ENCODE results near the gene TXNRD2.
"Not testable (repeated sequence)": the region's sequence is repeated elsewhere in the genome, so short reads cannot be mapped to it uniquely, and the experiment has no call there.

Gene TXNRD2

GRCh38 chr22:19918332-19919106 lies 23.1 kb downstream of the TXNRD2 start:
- no peak for DNase-seq

DNA sequence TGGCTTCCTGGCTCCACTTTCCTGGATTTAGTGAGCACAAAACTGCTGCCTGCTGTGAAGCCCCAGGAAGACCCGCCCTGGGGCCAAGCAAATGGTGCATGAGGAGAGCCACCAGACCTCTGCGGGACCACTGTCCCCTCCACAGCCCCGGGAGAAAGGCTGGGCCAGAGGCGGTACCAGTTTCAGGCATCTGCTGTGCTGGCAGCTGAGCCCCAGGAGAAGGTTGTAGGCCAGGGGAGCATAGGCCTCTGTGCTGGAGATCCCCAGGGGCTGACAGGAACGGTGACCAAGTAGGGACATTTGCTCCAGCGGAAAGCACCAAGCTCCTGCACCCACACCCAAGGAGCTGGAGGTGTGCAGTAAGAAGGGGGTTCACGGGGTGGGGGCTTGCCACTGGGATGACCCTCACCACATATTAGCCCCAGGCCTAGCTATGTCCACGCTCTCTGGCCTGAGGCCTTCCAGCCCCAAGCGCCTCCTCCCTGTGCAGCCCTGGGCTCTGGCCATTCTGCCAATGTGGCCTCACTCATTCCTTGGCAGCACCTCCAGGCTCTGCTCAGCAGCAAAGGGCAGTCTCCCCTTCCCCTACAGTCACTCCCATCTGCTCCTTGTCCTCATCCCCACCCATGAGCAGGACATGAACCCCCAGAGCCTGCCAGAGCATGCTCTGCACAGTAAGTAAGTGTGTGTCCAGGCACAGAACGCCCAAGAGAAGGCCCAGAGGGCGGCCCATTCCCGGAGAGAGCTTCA lies 24.1 kb downstream of the TXNRD2 start:
- DNase-seq: no peak

DNA sequence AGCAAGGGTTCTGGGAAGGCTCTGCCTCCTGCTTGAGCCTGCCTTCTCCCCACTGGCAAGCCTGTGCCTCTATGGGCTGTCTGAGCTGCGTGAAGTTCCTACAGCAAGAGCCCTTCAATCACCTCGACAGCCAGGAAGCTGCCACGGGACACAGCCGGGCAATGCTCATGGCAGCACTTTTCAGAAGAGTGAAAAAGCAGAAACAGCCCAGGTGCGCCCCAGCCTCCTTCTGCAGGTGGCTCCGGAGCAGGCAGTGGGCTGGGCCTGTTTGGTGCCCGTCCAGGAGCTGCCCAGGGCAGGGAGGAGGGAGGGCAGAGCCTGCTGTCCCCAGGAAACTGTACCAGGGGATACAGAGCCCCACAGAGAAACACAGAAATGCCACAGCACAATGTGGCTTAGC lies 24.7 kb downstream of the TXNRD2 start:
- no peak for DNase-seq

DNA sequence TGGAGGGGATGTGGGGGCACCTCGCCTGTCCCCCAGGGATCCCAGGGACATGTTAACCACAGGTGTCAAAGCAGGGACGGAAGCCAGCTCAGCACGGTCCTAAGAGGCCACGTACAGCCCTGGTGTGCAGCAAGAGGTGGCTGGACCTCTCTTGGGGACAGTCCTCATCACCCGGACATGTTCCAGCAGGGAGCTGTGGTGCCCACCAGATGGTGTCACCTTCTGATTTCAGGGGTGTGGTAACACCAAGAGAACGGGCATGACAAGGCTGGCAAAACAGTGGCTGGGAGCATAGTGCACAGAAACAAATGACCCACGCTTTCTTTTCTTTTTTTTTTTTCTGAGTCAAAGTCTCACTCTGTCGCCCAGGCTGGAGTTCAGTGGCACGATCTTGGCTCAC lies 25.6 kb downstream of the TXNRD2 start:
- no peak for DNase-seq

DNA sequence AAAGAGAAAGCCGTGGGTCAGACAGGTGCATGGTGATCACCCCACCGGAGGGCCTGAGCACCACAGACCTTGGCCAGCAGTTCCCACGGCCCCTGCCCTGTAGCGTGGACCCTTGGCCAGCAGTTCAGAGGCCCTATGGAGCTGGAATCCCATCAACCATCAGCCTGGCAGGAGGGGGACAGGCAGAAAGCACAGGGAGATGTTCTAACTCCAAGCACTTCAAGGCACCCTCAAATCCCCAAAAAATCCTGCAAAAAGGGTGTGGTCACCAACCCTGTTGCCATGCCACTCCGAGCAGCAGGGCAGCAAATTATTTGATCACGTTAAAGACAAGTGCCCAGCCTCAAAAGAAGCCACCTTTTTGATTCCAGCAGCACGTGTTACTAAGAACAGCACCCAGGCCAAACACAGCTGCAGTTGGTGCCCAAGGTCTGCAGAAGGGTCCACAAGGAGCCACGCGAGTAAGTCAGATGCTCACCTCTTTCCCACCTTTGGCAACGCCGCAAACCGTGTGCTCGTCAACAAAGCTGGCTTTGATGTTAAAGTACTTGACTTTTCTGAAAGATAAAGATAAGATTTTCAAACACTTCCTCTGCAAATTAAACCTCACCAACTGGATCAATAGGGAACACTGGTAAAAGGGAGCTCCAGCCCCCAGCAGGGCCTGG lies 26.2 kb downstream of the TXNRD2 start:
- DNase-seq: no peak

DNA sequence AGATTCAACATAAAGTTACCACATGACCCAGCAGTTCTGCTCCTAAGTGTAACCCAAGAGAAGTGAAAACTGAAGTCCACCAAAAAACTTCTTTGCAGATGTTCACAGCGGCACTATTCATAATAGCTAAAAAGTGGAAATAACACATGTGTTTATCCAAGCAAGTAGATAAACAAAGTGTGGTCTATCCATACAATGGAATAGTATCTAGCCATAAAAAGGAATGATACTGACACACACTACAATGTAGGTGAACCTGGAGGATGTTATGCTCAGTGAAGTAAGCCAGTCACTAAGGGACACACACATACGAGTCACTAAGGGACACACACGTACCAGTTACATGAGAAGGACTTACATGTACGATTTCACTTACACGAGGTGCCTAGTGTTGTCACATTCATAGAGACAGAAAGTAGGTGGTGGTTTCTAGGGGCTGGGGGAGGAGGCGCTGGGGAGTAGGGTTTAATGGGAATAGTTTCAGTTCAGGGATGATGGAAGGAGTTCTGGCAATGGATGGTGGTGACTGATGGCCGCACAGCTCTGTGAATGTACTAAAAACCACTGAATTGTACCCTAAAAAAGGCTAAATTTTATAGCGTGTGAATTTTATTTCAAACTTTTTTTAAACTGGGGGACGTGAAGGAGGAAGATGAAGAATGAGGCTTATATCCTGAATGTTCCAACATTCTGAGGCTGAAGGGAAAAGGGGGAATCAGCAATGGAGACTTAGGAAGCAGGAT lies 27.2 kb downstream of the TXNRD2 start:
- DNase-seq: no peak

- no peak for DNase-seq
Measured at GRCh38 chr22:19913337-19913936, 28.2 kb downstream of the TXNRD2 start.

- DNase-seq: no peak
Measured at GRCh38 chr22:19912271-19912999, 29.2 kb downstream of the TXNRD2 start.

- DNase-seq: no peak
Measured at GRCh38 chr22:19911540-19912270, 29.9 kb downstream of the TXNRD2 start.

DNA sequence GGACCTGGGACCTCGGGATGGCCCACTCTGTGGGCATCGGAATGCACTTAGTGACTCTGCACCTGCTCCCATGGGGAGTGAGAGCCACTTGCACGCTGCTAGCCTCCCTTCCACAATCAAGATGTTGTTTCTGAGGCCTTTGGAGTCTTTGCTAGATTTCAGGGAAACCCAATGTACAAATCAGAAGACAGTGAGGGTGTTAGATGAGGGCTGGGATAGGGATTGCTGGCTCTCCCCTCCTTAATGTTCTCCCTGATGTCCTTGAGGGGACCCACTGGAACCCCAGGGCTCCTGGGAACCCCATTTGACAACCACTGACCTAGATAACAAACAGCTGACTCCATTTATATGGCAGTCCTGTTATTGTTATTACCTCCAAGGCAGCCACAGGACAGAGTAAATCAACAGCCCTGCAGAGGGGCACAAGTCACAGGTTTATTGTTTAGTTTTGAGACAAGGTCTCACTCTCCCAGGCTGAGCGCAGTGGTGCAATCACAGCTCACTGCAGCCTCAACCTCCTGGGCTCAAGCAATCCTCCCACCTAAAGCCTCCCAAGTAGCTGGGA lies 31.4 kb downstream of the TXNRD2 start:
- no peak for DNase-seq

GRCh38 chr22:19909350-19910179 lies 32.1 kb downstream of the TXNRD2 start:
- DNase-seq: peak; percentile 62 to 69

DNA sequence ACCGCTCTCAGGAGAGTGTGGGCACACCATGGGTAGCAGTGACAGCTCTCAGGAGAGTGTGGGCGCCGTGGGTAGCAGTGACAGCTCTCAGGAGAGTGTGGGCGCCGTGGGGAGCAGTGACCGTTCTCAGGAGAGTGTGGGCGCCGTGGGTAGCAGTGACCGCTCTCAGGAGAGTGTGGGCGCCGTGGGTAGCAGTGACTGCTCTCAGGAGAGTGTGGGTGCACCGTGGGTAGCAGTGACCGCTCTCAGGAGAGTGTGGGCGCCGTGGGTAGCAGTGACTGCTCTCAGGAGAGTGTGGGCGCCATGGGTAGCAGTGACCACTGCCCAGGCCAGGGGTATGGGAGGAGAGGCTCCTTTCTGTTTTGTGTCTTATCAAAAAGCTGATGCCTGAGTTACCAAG lies 33.7 kb downstream of the TXNRD2 start:
- DNase-seq: not testable (repeated sequence)

GRCh38 chr22:19906864-19907263 lies 34.8 kb downstream of the TXNRD2 start:
- not testable (repeated sequence) for DNase-seq

GRCh38 chr22:19905347-19906276 lies 36.0 kb downstream of the TXNRD2 start:
- no peak for DNase-seq

DNA sequence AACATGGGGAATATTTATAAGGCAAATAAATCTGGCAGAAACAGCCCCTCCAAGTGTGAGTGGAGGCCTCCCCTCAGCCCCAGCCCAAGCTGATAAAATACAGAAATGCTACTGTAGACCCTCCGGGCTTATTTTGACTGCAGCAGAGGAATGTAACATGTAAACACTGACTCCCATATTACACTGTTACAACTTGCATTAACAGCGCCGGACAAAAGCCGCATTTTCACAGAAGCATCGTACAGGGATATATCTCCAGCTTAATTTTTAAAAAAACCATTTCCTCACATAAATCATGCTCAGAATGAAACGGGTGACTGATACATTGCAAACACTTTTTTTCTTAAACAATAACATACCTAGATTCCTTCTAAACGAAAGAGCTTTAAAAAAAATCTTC lies 36.7 kb downstream of the TXNRD2 start:
- no peak for DNase-seq

DNA sequence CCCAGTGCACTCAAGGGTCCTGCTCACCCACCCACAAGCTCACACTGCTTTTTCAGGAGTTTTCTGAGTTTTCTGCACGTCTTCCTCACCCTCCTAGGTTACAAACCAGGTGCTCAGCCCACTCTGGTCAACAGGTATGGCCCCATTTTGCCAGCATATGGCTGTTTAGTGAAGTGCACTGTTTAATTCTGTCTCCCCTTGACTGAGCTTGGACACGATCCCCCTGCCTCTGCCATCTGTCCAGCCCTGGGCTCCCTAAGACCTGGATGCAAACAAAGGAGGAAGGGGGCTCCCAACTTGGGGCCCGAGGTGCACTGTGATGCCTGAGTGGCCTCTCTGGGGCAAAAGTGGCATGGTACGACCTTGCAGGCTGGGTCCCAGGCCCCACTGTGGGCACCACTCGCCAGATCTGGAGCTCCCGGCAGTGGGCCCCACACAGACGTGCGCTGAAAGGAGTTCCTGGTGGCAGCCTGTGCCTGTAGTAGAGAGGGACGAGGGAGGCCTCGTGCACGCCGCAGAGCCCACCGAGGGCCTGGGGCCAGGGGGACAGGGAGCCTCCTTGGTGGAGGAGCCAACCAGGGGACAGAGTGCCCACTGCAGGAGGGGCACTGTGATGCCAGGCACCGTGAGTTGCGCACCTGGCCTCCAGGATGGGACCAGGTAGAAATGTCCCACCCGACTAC lies 37.3 kb downstream of the TXNRD2 start:
- no peak for DNase-seq

GRCh38 chr22:19903513-19903912 lies 38.1 kb downstream of the TXNRD2 start:
- DNase-seq: no peak

GRCh38 chr22:19903031-19903430 lies 38.6 kb downstream of the TXNRD2 start:
- no peak for DNase-seq
